BJ (cell line): ENCODE data around the gene MCC. TPM values are rescaled to one million over a fixed set of nuclear protein-coding genes. Genes with fewer than 3 reads are reported as not detected.

Experiments used
- CTCF ChIA-PET: fragments of 350-600 bp; formaldehyde crosslinking; extraction: SDS; loops from one replicate; lab custom pipeline; 2021; ENCODE audit warnings: antibody characterized with exemption, inconsistent platforms; lab: Yijun Ruan, JAX
- POLR2A ChIA-PET: fragments of 300-600 bp; sonication (Branson Sonifier 250); formaldehyde crosslinking; extraction: SDS; loops from one replicate; lab custom pipeline; 2021; ENCODE audit warnings: antibody characterized with exemption; lab: Charles Lee
- DNase-seq: peaks from one replicate; pipeline ENCODE4 v3.0.0-alpha.2; 2011; ENCODE audit warnings: low read depth
- H3K27me3 ChIP-seq: 2 replicates; pipeline ENCODE4 v1.6.0; 2011; ENCODE audit warnings: low read length; ENCODE audit not compliant: control insufficient read depth, insufficient read depth
- H3K36me3 ChIP-seq: 2 replicates; pipeline ENCODE4 v1.5.1; 2011; ENCODE audit warnings: low read length; ENCODE audit not compliant: control insufficient read depth, insufficient read depth
- H3K4me3 ChIP-seq: 2 replicates; pipeline ENCODE4 v1.5.1; 2011; ENCODE audit warnings: low read depth, mild to moderate bottlenecking, control low read depth, low read length
- polyA plus RNA-seq: library from polyadenylated mRNA; depleted of rRNA; stranded (reverse); fragments of >200 nt; gene quantifications from 2 replicates; pipeline ENCODE4 v1.2.3, GENCODE V29; 2011
- TF ChIP-seq, protein P1 (sequence below): IDR thresholded peaks from 2 replicates; pipeline ENCODE4 v1.5.1; 2011; ENCODE audit warnings: low read depth, mild to moderate bottlenecking, control low read depth, inconsistent platforms, low read length, moderate library complexity; ENCODE audit not compliant: insufficient read depth

The MCC gene
- polyA plus RNA-seq, 1 experiment: 2.3 TPM

- no peak for DNase-seq
- Histone ChIP-seq H3K36me3 (no peaks in the 10 kb centered on the region), H3K27me3 (no peaks in the 10 kb centered on the region), H3K4me3 (no peak overlapping the region)
- POLR2A ChIA-PET: no interaction called here
- CTCF ChIA-PET: interaction anchor here (0.6 to 0.8 kb wide), 2 partner anchors 9 to 338 kb away, joined by 3 read pairs; no protein-coding TSS in a partner anchor
- TF ChIP-seq, protein P1, sequence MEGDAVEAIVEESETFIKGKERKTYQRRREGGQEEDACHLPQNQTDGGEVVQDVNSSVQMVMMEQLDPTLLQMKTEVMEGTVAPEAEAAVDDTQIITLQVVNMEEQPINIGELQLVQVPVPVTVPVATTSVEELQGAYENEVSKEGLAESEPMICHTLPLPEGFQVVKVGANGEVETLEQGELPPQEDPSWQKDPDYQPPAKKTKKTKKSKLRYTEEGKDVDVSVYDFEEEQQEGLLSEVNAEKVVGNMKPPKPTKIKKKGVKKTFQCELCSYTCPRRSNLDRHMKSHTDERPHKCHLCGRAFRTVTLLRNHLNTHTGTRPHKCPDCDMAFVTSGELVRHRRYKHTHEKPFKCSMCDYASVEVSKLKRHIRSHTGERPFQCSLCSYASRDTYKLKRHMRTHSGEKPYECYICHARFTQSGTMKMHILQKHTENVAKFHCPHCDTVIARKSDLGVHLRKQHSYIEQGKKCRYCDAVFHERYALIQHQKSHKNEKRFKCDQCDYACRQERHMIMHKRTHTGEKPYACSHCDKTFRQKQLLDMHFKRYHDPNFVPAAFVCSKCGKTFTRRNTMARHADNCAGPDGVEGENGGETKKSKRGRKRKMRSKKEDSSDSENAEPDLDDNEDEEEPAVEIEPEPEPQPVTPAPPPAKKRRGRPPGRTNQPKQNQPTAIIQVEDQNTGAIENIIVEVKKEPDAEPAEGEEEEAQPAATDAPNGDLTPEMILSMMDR: no peak
Measured at GRCh38 chr5:113110117-113110516, 378.1 kb downstream of the MCC start.

GRCh38 chr5:113109344-113109743 is 378.9 kb downstream of the MCC start:
- Histone ChIP-seq H3K27me3 (no peaks in the 10 kb centered on the region), H3K4me3 (no peak overlapping the region), H3K36me3 (no peaks in the 10 kb centered on the region)
- POLR2A ChIA-PET: no interaction called here
- DNase-seq: no peak
- TF ChIP-seq, protein P1: no peak
- CTCF ChIA-PET: no interaction called here

- Histone ChIP-seq H3K36me3 (no peaks in the 10 kb centered on the region), H3K27me3 (no peaks in the 10 kb centered on the region), H3K4me3 (no peak overlapping the region)
- DNase-seq: no peak
- TF ChIP-seq, protein P1: no peak
- ChIA-PET POLR2A (no interaction called here), CTCF (interaction anchor here (1.4 kb wide), 1 partner anchor 19 kb away, joined by 3 read pairs; no protein-coding TSS in a partner anchor)
Measured at GRCh38 chr5:113108485-113108884, 379.8 kb downstream of the MCC start.

DNA sequence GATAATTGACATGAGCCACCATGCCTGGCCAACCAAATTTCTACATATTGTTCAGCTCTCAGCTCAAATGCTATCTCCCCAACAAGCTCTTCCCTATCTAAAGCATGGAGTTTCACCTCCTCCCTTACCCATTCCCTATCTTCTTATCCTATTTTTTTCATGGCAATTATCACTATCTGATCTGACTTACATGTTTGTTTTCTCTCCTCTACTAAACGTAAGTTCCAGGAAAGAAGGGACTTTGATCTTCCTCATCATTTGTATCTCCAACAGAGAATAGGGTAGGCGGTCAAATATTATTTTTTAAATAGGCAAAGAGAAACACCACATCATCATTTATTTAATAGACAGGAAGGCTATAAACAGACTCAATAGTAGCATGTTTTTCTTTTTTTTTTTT is 381.4 kb downstream of the MCC start:
- no peaks in the 10 kb centered on the region for H3K27me3 ChIP-seq
- TF ChIP-seq, protein P1: no peak
- POLR2A ChIA-PET: no interaction called here
- no peak for DNase-seq
- H3K4me3 ChIP-seq: no peak overlapping the region
- no peaks in the 10 kb centered on the region for H3K36me3 ChIP-seq
- CTCF ChIA-PET: interaction anchor here (1.1 kb wide), 1 partner anchor 12 kb away, joined by 3 read pairs; no protein-coding TSS in a partner anchor

- CTCF ChIA-PET: interaction anchor here (1.1 kb wide), 1 partner anchor 11 kb away, joined by 3 read pairs; no protein-coding TSS in a partner anchor
- DNase-seq: no peak
- H3K36me3 ChIP-seq: no peaks in the 10 kb centered on the region
Measured at GRCh38 chr5:113105693-113106280, 382.5 kb downstream of the MCC start.

More at GRCh38 chr5:113105693-113106280, 382.5 kb downstream of the MCC start:
- H3K27me3 ChIP-seq: no peaks in the 10 kb centered on the region
- TF ChIP-seq, protein P1: no peak
- no peak overlapping the region for H3K4me3 ChIP-seq
- POLR2A ChIA-PET: no interaction called here
